Peyer's patch (tissue), 4 donors: ENCODE results near the gene OR4F6. TPM values are rescaled to one million over a fixed set of nuclear protein-coding genes. Genes with fewer than 3 reads are reported as not detected.
"Not testable (repeated sequence)": the region's sequence is repeated elsewhere in the genome, so short reads cannot be mapped to it uniquely, and the experiment has no call there.

ENCODE experiments used
- DNase-seq, 3 donors: peaks; one replicate each; pipeline ENCODE4 v3.0.0-alpha.2; 2017 to 2019
- H3K27ac ChIP-seq, 4 donors: fragments of 200-600 bp; sonication (generic); one replicate each; pipeline ENCODE4 v1.5.1; 2016 to 2019
- H3K27me3 ChIP-seq, 2 donors: fragments of 200-600 bp; sonication (generic); one replicate each; pipeline ENCODE4 v1.5.1; 2019
- H3K36me3 ChIP-seq, 3 donors: fragments of 200-600 bp; sonication (generic); one replicate each; pipeline ENCODE4 v1.5.1; 2016 to 2019
- H3K4me1 ChIP-seq, 4 donors: fragments of 200-600 bp; sonication (generic); one replicate each; pipeline ENCODE4 v1.5.1; 2016 to 2019
- H3K4me3 ChIP-seq, 4 donors: fragments of 200-600 bp; sonication (generic); 1 replicate in 3 of 4; 2 replicates in 1 of 4; pipeline ENCODE4 v1.5.1; 2016 to 2019; ENCODE audit warnings: mild to moderate bottlenecking in 1 of 4
- H3K9me3 ChIP-seq, 4 donors: fragments of 200-600 bp; sonication (generic); one replicate each; pipeline ENCODE4 v1.5.1; 2016 to 2019; ENCODE audit warnings: mild to moderate bottlenecking in 1 of 4
- CTCF ChIP-seq, 6 experiments: fragments of 450-650 bp in 4 of 6; fragments of 200-600 bp in 2 of 6; sonication (generic) in 1 of 6; IDR thresholded peaks; one replicate each; pipeline ENCODE4 v1.5.1; 2017 to 2019; ENCODE audit warnings: antibody characterized with exemption in 6 of 6, mild to moderate bottlenecking in 3 of 6, moderate library complexity in 1 of 6
- POLR2A ChIP-seq, 2 donors: fragments of 450-650 bp; IDR thresholded peaks; one replicate each; pipeline ENCODE4 v1.5.1; 2017; ENCODE audit warnings: antibody characterized with exemption in 2 of 2, mild to moderate bottlenecking in 2 of 2, moderate library complexity in 2 of 2
- total RNA-seq, 4 donors: library from RNA; depleted of rRNA; stranded (reverse); fragments of >200 nt; gene quantifications; one replicate each; pipeline ENCODE4 v1.1.0, GENCODE V29; 2016

Gene OR4F6
- total RNA-seq, 4 donors from 2014 or later = not detected

- no peaks in the 10 kb centered on the region for H3K36me3 ChIP-seq
- no peak overlapping the region for H3K27ac ChIP-seq
- H3K9me3 ChIP-seq = no peaks in the 10 kb centered on the region
- TF ChIP-seq POLR2A (IDR thresholded peaks at IDR 0.05) (no peak), CTCF (IDR thresholded peaks at IDR 0.05) (peak in 2 of 6 experiments; percentile 25 to 34)
- H3K4me3 ChIP-seq = no peak overlapping the region
- H3K4me1 ChIP-seq = no peaks in the 10 kb centered on the region
- DNase-seq = peak in 1 of 3 donors; percentile 53
- H3K27me3 ChIP-seq = no peaks in the 10 kb centered on the region
Measured at GRCh38 chr15:101773496-101774100, 29.7 kb upstream of the OR4F6 start.

- H3K4me1 ChIP-seq = no peaks in the 10 kb centered on the region
- no peaks in the 10 kb centered on the region for H3K36me3 ChIP-seq
- no peak for DNase-seq
- TF ChIP-seq POLR2A (IDR thresholded peaks at IDR 0.05) (no peak), CTCF (IDR thresholded peaks at IDR 0.05) (no peak)
- no peaks in the 10 kb centered on the region for H3K9me3 ChIP-seq
- no peak overlapping the region for H3K27ac ChIP-seq
- H3K27me3 ChIP-seq = no peaks in the 10 kb centered on the region
- H3K4me3 ChIP-seq = no peak overlapping the region
Measured at GRCh38 chr15:101775136-101775535, 28.2 kb upstream of the OR4F6 start.

GRCh38 chr15:101778576-101778975 lies 24.7 kb upstream of the OR4F6 start:
- not testable (repeated sequence) for H3K36me3 ChIP-seq, DNase-seq, H3K27me3 ChIP-seq, H3K27ac ChIP-seq, H3K4me3 ChIP-seq, H3K9me3 ChIP-seq, H3K4me1 ChIP-seq

- H3K36me3 ChIP-seq, DNase-seq, H3K27ac ChIP-seq, H3K27me3 ChIP-seq, H3K4me1 ChIP-seq, H3K9me3 ChIP-seq, H3K4me3 ChIP-seq: not testable (repeated sequence)
Measured at GRCh38 chr15:101780225-101780624, 23.1 kb upstream of the OR4F6 start.

GRCh38 chr15:101781928-101782327 lies 21.4 kb upstream of the OR4F6 start:
- Histone ChIP-seq H3K9me3 (no peaks in the 10 kb centered on the region), H3K27me3 (no peaks in the 10 kb centered on the region), H3K4me1 (no peaks in the 10 kb centered on the region), H3K4me3 (no peak overlapping the region), H3K27ac (no peak overlapping the region), H3K36me3 (no peaks in the 10 kb centered on the region)
- no peak for TF ChIP-seq POLR2A (IDR thresholded peaks at IDR 0.05)
- TF ChIP-seq CTCF (IDR thresholded peaks at IDR 0.05) = no peak
- DNase-seq = no peak

- DNase-seq = no peak
Measured at GRCh38 chr15:101784644-101785043, 18.7 kb upstream of the OR4F6 start.

GRCh38 chr15:101786422-101786821 lies 16.9 kb upstream of the OR4F6 start:
- H3K4me1 ChIP-seq, H3K36me3 ChIP-seq, H3K27me3 ChIP-seq, DNase-seq, H3K4me3 ChIP-seq, H3K9me3 ChIP-seq, H3K27ac ChIP-seq: not testable (repeated sequence)

More at GRCh38 chr15:101784644-101785043, 18.7 kb upstream of the OR4F6 start:
- Histone ChIP-seq H3K27ac (no peak overlapping the region), H3K9me3 (no peaks in the 10 kb centered on the region), H3K4me3 (no peak overlapping the region), H3K27me3 (no peaks in the 10 kb centered on the region), H3K36me3 (no peaks in the 10 kb centered on the region), H3K4me1 (no peaks in the 10 kb centered on the region)
- TF ChIP-seq CTCF (IDR thresholded peaks at IDR 0.05) (no peak), POLR2A (IDR thresholded peaks at IDR 0.05) (no peak)

GRCh38 chr15:101788001-101788400 lies 15.3 kb upstream of the OR4F6 start:
- not testable (repeated sequence) for H3K9me3 ChIP-seq, H3K27ac ChIP-seq, DNase-seq, H3K4me1 ChIP-seq, H3K4me3 ChIP-seq, H3K36me3 ChIP-seq, H3K27me3 ChIP-seq

- not testable (repeated sequence) for H3K4me3 ChIP-seq, H3K36me3 ChIP-seq, H3K27me3 ChIP-seq, H3K4me1 ChIP-seq, H3K27ac ChIP-seq, H3K9me3 ChIP-seq, DNase-seq
Measured at GRCh38 chr15:101788503-101789269, 14.6 kb upstream of the OR4F6 start.

GRCh38 chr15:101790748-101791147 lies 12.6 kb upstream of the OR4F6 start:
- not testable (repeated sequence) for H3K36me3 ChIP-seq, H3K4me1 ChIP-seq, H3K27me3 ChIP-seq, H3K9me3 ChIP-seq, H3K27ac ChIP-seq, DNase-seq, H3K4me3 ChIP-seq

GRCh38 chr15:101793981-101794380 lies 9.3 kb upstream of the OR4F6 start:
- not testable (repeated sequence) for H3K9me3 ChIP-seq, H3K4me3 ChIP-seq, H3K36me3 ChIP-seq

More at GRCh38 chr15:101793981-101794380, 9.3 kb upstream of the OR4F6 start:
- H3K27ac ChIP-seq, DNase-seq, H3K4me1 ChIP-seq, H3K27me3 ChIP-seq: not testable (repeated sequence)
